GM21528 (cell line): ENCODE results near the gene AP2B1.

ENCODE experiments used
- ATAC-seq: cut with Tn5 transposase; IDR thresholded peaks from one replicate; pipeline ENCODE4 v1.9.1; 2021; ENCODE audit warnings: mild to moderate bottlenecking, moderate library complexity; ENCODE audit not compliant: unreplicated experiment, low FRiP score

Gene AP2B1

DNA sequence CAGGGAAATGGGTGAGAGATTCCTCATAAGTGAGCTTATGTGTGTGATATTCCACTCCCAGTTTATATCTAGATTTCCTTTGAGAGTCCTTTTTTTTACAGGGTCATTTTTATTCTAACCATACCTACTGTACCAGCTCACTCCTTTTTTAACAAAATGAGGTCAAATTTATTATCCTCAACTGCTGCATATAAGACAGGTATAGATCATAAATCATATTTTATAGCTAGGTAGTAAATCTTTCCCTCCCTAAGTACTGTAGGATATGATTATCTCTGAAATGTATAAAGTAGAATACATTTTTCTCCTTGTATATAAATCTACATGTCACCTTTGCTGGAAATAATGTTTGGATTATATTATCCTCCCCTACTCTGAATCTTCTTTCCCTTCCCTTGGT is 31.5 kb downstream of the AP2B1 start:
- ATAC-seq = no peak

DNA sequence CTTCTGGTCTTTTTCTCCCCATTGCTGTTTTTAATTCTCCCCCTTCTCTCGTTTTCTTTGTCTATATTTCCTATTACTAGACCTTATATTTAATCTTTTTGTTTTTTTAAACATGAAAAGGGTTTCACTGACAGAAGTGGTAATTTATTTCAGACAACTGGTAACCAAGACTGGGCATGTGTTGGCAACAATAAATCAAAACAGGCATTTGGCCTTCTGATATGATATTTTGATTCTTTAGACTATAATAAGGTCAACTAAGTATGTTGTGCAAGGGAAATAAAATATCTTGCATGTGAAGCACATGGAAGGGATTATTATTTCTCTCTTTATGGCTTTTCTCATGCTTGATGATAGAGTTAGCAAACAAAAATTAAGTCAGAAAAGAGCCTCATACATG is 34.6 kb downstream of the AP2B1 start:
- ATAC-seq = no peak

DNA sequence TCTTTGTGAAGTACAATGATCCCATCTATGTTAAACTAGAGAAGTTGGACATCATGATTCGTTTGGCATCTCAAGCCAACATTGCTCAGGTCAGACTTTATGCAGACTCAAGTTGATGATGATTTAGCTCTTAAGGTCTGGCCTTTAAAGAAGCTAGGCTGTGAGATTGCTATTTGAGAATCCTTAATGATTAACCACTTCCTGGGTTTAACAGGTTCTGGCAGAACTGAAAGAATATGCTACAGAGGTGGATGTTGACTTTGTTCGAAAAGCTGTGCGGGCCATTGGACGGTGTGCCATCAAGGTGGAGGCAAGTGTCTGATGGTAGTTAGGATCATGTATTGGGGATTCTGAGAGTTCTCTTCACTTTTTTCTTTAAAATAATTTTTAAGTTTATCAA is 40.3 kb downstream of the AP2B1 start:
- ATAC-seq = no peak

DNA sequence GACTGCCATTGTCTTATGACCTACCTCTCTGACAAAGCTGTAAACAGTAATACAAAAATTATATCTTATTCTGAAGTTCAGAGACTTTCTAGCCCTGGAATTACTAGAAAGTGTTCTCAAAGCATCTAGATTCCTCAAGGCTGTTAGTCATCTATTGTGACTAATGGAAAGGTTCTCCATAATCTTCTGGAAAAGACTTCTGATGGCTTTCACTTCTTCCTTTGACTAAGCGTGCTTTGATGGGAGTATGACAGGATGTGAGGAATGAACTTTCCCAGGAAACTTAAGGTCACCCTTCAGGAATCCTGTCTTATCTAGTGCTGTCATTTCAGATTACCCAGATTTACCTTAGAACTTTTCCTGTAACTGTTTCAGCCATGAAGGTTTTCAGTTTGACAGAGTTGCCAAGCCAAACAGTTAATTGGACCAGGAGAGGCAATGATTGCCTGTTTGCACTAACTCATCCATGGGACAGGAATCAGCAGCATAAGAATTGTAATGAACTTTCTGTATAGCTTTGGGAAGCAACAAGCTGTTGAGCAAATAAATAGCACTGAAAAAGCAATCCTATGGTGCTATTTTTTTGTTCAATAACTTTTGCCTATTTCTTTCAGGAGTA is 43.5 kb downstream of the AP2B1 start:
- no peak for ATAC-seq

DNA sequence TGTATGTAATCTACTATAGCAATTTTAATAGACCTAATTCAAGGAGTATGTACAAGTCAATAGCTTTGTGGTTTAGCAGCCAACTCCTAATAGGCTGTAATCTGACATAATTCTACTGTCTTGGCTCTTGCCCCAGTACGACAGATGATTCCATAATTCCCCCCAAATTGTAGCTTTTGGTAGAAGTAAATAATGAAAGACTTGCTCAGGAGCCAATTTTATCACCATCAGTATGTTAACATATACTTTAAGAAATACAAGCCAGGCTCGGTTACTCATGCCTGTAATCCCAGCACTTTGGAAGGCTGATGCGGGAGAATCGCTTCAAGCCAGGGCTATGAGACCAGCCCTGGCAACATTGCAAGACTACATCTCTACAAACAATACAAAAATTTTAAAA is 53.9 kb downstream of the AP2B1 start:
- ATAC-seq = no peak

DNA sequence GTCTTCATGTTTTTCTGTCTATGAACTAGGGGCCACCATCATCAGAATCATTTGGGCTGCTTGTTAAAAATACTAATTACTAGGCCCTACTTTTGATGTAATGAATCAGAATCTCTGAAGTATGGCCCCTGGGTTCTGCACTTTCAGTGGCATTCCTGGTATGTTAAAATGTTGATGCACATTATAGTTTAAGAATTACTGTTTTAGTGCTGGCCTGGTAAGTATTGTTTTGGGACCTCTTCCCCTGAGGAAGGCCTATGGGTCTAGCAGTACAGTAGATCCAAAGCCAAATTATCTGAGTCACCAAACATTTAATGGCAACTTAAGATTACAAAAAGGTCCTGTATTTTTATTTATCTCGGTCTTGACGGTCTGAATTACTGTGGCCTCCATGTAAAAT is 58.8 kb downstream of the AP2B1 start:
- ATAC-seq = no peak

DNA sequence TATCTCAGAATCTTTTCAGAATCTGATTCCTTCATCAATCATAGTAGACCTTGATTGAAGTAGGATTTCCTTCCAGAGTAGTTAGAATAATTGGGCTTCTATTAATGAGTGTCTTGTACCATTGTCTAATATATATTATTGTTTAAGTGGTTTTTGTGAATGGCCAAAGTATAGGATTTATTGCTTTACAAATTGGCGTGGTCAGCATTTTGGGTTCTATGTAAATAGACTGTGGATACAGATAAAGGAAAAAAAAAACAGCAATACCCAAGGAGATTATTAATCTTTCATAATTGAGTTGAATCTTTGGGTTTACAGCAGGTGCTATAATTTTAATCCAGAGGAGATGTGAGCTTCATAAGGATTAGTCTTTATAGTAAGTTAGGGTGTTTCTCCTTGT is 64.3 kb downstream of the AP2B1 start:
- ATAC-seq = no peak

DNA sequence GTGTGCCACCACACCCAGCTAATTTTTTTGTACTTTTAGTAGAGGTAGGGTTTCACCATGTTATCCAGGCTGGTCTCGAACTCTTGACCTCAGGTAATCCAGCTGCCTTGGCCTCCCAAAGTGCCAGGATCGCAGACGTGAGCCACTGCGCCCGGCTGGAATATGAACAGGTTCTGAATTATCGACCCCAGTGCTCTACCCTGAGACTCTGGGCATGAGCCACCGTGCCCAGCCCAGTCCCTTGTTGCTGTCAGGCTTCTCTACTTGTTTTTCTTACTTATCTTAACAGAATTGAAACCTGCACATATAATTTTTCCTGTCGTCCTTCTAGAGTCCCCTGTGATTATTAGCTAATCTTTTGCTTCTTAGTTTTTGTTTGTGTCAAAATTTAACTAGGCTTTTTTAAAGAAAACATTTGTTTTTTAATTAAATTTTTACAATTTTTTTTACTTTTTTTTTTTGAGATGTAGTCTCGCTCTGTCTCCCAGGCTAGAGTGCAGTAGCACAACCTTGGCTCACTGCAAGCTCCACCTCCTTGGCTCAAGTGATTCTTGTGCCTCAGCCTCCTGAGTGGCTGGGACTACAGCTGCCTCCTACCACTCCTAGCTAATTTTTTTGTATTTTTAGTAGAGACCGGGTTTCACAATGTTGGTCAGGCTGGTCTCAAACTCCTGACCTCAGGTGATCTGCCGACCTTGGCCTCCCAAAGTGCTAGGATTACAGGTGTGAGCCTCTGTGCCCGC is 66.7 kb downstream of the AP2B1 start:
- no peak for ATAC-seq

DNA sequence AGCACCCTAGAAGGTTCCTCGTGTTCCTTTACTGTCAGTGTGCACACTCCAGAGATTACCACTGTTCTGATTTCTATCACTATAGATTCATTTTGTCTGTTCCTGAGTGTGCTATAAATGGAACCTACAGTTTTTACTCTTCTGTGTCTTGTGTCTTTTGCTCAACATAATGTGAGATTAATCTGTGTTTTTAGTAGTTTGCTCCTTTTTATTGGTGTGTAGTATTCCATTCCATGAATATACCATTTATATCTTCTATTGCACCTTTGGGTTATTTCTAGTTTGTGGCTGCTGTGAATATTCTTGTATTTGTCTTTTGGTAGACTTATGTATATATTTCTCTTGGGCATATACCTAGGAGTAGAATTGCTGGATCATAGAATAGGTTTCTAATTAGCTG is 68.2 kb downstream of the AP2B1 start:
- ATAC-seq = no peak

DNA sequence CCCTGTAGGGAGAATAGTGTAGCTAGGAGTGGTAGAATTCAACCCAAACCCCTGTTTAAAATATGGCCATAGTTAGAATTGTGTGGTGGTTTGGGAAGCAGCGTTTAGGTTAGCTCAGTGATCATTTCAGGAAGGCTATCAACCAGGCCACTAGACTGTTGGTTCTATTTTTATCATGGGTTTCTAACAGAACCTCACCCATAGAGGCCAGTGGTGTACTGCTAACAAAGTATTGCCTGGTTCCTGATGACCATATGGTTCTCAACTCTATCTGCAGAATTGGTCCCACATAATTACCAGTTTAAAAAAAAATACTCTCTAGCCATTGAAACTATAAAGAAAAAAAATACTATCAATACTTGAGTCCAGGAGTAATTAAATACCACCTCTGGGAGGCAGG is 73.8 kb downstream of the AP2B1 start:
- ATAC-seq = no peak

DNA sequence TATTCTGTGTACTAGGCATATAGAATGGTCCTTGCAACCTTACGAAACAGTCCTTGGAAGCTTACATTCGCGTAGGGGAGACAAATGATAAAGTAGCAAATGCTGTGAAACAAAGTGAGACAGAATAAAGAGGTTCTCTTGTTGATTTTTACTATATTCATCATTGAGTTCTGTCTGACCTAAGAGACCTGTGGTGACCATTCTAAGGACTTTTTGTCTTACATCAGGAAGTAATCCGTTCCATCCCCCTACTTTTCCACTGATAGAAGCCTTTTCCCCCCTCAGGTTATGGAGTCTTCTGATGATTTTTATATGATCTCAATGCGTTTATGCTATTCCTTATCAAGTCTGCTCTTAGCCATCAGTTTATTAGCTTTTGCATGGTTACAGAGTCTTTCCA is 77.6 kb downstream of the AP2B1 start:
- no peak for ATAC-seq

DNA sequence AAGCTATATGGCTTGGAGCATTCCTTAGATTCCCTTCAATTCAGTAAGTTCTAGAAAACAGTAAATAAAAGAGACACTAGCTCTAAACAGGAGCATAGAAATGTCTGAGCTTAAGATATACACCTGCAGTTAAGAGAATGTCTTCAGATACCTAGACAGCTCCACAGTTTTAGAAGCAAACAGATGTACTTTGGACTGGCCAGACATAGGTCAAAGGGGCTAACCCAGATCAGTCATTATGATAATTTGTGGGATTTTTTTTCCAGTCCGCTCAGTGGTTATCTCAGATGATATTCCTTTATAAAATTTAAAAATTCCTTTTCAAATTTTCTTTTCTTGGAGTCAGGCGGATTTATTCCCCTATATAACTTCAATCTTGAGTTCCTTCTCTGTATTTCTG is 78.5 kb downstream of the AP2B1 start:
- no peak for ATAC-seq

DNA sequence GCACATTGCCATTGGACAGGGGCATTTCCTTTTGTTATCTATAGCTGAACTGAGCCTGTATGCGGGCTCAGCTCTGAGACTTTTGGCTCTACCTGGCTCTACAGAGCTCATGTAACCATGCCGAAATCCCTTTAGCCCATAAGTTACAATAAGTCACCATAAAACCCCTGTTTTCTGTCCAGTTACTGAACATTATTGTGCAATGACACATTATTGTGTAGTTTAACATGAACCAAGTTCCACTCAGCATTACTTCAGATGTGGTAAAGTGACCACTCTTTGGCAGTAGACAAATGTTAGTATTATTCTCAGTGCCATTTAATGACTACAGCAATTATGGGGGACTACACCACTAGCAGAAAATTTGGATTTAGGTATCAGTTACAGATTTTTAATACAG is 78.9 kb downstream of the AP2B1 start:
- no peak for ATAC-seq

DNA sequence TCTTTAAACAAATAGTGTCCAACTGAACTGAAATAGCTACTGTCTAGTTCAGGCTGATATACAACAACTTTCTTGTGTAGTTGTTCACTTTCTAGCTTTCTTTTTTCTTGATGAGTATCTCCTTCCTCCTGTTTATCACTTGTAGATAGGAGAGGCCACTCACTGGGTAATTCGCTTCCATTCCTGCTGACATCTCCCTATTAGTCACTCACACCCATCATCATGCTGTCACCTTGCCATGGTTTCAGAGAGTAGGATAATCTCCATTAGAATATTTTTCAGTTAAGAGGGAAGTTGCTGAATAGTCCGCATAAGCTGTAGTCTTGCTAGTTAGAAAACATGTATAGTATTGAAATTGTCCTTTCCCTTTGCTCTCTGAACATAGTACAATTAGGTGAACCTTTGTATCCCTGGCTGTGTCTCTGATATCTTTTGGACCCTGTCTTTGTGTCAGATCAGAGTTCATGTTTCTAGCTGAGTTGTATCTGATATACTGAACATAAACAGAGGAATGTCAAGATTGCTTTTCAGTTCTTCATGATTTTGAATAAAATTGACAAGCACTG is 79.9 kb downstream of the AP2B1 start:
- no peak for ATAC-seq

DNA sequence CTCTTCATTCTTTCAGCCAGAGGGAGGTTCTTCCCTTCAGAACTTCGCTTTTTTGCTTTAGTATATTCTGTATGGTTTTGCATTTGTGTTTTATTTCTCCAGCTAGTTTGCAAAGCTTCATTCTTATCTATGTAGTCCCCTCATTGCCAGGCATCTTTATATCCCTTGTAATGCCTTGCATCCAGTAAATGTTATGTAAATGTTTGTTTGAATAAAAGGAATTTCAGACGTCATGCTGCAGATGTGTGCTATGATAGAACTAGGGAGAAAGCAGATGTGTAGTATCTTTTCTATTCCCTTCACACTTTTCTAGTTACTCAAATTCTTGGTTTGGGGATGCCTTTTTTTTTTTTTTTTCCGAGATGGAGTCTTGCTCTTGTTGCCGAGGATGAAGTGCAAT is 81.7 kb downstream of the AP2B1 start:
- ATAC-seq = no peak

DNA sequence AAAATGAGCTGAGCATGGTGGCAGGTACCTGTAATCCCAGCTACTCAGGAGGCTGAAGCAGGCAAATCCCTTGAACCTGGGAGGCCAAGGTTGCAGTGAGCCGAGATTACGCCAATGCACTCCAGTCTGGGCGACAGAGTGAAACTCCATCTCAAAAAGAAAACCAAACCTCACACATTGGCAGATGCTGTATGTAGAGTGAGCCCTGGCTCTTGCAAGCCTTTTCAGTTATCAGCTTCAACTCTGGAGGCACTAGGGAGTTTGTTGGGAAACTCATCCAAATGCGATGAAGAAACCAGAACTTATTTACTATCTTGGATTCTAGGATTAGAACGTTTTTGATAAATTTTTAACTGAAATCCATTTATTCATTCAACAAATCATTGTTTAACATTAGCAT is 87.4 kb downstream of the AP2B1 start:
- ATAC-seq = no peak

DNA sequence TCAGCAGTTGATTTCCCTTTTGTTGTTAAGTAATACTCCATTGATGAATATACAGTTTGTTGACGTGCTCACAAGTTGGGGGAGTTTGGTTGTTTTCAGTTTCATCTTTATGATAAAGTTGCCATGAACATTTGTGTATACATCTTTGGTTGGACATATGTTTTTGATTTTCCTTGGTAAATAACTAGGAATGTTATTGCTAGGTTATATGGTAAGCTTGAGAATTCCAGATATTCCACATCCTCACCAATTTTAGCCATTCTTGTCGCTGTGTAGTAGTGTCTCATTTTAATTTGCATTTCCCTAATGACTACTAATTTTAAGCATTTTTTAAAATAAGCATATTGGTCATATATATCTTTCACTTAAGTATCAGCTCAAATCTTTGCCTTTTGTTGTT is 89.3 kb downstream of the AP2B1 start:
- ATAC-seq = no peak

DNA sequence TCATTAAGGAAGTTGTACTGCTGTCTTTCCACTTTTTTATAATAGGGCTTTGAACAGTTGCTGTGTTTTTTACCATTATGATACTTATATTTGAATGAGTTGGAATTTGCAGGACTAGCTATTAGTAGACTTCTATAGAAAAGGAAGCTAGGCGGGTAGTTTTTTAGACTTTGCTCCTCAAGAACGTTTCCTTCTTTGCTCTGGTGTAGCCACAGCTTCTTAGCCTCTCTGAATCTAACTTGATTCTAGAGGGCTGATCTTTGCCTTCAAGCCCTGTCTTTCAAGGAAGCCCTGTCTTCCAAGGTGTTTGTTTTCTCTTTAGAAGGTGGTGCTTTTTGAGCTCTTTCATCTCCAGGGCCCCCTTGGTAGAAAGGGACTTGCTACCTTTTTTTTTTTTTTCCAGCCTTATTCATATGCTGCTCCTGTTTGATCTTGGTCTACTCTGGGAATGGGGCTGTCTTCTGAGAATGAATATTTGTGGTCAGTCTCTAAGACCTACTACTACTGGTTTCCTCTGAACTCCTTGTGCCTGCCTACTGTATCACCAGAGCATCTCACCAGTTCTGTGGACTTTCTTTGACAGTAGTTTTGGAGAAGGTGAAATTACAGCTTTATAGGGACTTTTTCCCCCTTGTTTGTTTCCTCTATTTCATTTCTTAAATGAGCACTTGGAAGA is 92.0 kb downstream of the AP2B1 start:
- no peak for ATAC-seq

DNA sequence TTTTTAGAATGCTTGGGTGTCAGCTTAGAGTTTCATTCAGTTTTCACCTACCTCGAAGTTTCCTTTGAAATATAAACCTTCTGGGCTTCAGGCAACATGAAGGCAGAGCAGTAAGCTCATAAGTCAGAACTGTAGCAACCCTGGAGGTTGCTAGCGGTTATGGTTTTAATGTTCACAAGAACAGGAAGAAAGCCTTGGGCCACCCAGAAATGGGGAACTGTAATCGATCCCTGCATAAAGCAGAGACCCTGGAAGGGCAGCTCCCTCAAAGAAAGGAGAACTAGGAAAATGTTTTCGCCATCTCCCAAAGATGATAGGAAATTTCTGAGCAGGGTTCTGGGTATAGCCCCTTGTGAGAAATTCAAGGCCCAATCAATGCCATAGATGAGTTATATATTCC is 96.5 kb downstream of the AP2B1 start:
- no peak for ATAC-seq

DNA sequence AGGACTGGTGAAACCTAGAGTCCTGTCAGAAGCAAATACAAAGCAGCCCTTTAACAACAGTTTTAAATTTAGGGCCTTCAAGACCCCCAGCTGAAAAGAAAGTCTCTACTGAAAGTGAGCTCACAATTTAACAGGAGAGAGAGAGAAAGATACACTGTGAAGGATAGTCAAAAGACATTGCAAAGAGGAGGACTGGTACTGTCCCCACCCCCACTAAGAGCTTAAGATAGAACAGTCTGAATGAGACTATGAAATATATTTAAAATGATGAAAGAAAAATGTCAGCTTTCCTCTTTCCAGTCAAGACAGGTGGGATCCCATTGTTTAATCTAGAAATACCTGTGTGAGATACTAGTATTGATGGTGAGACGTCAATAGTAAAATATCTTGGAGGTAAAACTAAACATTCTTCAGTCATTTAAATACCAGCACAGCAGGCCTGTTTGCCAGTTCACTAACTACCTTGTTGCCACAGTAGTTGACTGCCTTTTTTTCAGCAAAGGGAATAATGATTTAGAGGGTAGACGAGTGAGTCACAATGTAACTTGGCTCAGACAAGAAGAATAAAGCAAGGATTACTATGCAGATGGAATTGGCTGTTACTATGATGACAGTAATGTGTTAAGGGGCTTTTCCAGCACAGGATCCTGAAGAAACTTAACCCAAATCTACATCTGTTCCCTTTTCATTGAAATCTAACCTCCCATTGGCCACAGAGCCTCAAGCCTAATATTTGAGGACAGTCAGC is 97.1 kb downstream of the AP2B1 start:
- ATAC-seq = no peak
